ENCODE data around the gene IRF2.
"Not testable (repeated sequence)": the region's sequence is repeated elsewhere in the genome, so short reads cannot be mapped to it uniquely, and the experiment has no call there.

IRF2 gene

GRCh38 chr4:184385705-184386141, 88.6 kb downstream of the IRF2 start:
- no peak for DNase-seq

GRCh38 chr4:184384810-184385557, 89.4 kb downstream of the IRF2 start:
- DNase-seq: no peak

GRCh38 chr4:184384056-184384809, 90.1 kb downstream of the IRF2 start:
- no peak for DNase-seq

DNA sequence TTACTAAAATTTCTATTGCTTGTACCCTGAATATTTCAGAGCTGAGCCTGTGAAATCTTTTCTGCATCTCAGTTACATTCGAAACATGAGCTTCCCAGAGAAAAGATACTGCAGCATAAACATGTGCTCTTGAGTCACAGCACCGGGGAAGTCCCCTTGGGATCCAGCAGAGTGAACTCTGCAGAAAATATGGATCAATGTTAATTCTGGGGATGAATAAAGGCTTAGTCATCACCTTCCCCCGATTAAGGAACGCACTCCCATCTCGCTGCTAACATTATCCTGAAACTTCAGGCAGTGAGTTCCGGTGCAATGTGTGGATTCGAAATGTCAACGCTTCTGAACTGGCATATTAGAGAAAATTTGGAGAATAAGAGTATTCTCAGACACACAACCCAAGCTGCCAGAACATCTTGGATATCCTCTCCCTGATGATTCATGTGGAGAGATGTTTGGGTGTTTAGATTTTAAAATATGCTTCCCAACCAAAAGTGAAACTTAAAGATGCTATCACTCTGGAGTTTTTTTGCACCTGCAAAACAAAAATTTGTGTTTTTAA, 90.8 kb downstream of the IRF2 start:
- DNase-seq: no peak

DNA sequence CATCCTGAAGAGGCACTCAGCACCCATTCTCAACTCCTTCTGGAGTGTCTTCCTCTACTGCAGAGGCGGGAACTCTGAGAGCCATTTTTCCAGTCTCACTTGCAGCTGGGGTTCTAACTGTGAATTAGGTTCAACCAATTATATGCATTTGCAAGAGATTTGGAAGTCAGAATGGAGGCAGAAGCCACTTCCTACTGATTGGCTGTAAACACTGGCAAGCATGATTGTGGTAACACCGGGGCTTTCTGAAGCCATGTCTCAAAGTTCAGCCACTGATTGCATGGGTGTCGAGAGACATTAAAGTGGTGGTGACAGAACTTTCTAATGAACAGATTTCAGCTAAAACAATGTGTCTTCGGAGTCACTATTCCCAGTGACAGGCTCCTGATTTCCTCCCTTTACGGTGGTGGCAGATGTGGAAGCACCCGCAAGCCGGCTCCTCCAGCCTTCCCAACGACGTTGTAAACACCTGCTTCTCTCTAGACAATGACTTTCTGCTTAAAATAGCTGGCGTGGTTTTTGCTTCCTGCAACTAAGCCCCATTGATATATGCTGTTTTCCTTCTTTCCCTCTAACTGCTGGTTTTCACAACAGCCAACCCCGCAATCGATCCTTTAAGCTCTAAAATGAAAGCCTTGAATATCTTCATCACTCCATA, 92.0 kb downstream of the IRF2 start:
- DNase-seq: no peak

DNA sequence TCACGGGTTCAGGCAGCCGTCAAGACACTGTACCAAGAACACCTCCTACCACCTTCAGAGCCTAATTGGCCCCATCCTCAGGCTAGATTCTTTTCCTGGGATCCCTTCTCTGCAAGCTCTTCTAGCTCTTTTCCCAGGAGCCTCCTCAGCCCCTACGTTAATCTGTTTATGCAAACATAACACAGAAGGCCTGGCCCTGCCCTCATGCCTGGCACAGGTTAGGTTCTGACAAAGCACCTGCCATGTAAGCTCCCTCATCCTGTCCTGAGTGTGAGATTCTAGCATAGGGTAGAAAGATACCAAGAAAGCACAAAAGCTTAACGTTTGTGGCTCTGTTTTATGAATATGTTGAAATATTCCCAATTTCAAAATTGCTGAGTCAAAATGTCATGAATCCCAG, 93.6 kb downstream of the IRF2 start:
- DNase-seq: no peak

- DNase-seq: not testable (repeated sequence)
Observed at GRCh38 chr4:184380214-184380613, 94.1 kb downstream of the IRF2 start.

DNA sequence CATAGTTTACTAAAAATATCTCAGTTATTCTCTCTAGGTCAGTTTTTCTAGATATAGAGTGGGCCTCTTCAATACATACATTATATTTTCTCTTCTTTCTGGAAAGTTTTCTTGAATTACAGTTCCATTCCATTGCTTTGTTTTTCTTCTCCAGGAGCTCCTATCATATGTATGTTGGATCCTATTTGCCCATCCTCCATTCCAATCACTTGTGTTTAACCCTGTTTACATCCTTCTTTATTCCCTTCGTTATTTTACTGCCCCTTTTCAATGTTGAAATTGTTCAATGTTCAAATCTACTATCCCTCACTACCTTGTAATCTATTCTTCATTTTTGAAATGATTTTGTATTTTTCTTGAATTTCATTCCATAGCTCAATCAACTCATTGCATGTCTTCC, 97.4 kb downstream of the IRF2 start:
- no peak for DNase-seq

GRCh38 chr4:184376126-184376838, 98.1 kb downstream of the IRF2 start:
- DNase-seq: no peak

- not testable (repeated sequence) for DNase-seq
Observed at GRCh38 chr4:184375623-184376022, 98.7 kb downstream of the IRF2 start.

GRCh38 chr4:184375027-184375426, 99.3 kb downstream of the IRF2 start:
- DNase-seq: no peak

DNA sequence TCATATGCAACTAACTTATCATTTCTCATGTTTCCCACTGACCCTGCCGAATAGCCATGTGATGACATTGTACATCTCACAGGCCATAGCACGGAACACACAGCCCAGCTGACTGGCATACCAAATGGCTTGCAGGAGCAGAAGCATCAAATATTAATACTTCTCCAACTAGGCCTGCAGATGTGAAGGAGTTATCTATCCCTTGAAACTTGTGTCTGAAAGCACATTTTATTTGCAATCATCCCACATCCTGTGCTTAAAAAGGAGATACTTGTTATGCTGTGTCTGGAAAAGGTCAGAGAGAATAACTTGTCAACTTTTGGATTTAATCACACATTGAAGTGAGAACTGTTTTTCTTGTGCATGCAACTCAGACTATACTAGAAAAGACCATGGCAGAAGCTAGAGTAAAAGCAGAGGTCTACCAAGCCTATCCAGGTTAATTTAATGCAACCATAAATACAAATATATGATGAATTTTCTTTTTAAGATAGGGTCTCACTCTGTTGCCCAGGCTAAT, 100.4 kb downstream of the IRF2 start:
- DNase-seq: no peak

DNA sequence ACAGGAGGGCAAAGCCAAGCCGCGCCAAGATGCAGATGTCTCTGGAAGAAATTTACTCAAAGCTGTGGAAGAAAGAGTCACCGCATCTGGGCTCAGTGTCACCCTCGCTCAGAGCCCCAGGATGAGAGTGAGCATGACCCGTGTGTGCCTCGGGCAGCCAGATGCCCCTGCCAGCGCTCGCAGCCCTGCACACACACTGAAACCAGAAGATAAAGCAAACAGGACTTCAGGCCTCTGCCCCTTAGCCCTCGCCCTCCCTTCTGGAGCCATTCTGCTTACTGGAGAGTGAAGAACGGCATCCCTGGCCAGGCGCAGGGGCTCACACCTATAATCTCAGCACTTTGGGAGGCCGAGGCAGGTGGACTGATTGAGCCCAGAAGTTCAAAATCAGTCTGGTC, 103.0 kb downstream of the IRF2 start:
- no peak for DNase-seq

GRCh38 chr4:184370711-184371389, 103.5 kb downstream of the IRF2 start:
- no peak for DNase-seq

GRCh38 chr4:184369871-184370270, 104.5 kb downstream of the IRF2 start:
- no peak for DNase-seq

- no peak for DNase-seq
Observed at GRCh38 chr4:184368731-184369130, 105.6 kb downstream of the IRF2 start.

DNA sequence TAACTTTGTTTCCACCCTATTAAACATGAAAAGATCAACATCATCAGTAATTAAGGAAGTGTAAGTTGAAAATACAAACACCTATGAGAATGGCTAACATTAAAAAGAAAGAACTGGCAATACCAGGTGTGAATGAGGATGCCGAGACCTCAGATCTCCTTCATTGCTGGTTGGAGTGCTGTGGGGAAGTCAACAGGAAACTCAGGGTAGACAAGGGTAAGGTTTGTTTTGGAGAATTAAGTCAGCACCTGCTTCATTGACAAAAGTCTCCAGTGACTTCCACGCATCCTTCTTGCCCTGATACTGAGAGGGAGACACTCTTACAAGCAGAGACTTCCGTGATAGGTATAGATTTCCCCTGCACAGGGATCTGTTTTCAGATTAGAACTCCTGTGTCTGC, 106.1 kb downstream of the IRF2 start:
- no peak for DNase-seq

- DNase-seq: no peak
Observed at GRCh38 chr4:184364100-184364921, 110.0 kb downstream of the IRF2 start.

GRCh38 chr4:184363258-184363657, 111.1 kb downstream of the IRF2 start:
- no peak for DNase-seq

GRCh38 chr4:184362396-184362795, 112.0 kb downstream of the IRF2 start:
- DNase-seq: no peak

DNA sequence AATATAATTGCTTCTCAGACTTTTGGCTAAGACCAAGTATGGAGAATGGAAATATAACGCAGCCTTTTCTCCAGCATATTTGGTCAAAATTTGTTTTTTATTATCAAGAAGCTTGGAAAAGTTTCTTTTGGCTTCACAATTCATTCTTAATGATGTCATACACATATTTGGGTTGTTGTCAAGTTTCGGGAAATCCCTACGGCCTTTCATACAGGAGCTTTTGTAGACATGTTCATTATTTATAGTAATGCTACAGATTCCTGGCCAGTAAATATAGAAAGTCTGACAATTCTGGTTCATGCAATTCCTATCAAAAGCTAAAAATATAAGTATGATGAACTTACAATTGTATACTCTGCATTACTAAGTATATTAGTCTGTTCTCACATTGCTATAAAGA, 112.9 kb downstream of the IRF2 start:
- no peak for DNase-seq

All from NCI-H1694 (cell line).